ENCODE measurements around the gene ROGDI.

ROGDI gene

DNA sequence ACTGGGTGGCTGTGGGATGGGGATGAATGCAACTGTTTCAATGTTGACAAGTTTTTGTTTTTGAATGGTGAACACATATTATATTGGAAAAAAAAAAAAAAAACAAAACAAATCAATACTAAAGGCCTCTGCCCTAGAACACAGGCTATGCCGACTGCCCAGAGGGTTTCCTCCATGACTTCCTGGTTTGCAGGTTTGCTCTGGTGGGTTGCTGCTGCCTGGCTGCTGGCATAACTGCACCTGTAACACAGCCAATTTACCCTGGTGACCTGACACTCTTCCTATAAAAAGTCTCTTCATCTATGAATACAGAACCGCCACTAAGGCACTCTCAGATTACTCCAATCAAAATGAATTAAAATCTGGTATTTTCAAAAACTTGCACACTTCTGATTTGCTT is 34.3 kb upstream of the ROGDI start:
- no peak overlapping the region for H3K4me3 ChIP-seq (ENCODE audit: low read depth, low read length)
- ChIA-PET CTCF (interaction anchor here (1.3 kb wide), 1 partner anchor 119 kb away, joined by 3 read pairs; no protein-coding TSS in a partner anchor), POLR2A (interaction anchor here (1.1 kb wide), 1 partner anchor 102 kb away, joined by 3 read pairs; the partner anchor contains the start of gene DNAAF8)
- TF ChIP-seq KLF7 (tag by site-specific recombination; IDR thresholded peaks at IDR 0.05; ENCODE audit: borderline replicate concordance), result no peak
- no peak for TF ChIP-seq ZNF16 (tag by site-specific recombination; IDR thresholded peaks at IDR 0.05; ENCODE audit: low read depth)
- TF ChIP-seq HOXA7 (CRISPR knock-in tag; IDR thresholded peaks at IDR 0.05; ENCODE audit: borderline replicate concordance), result no peak
- TF ChIP-seq, protein P1, sequence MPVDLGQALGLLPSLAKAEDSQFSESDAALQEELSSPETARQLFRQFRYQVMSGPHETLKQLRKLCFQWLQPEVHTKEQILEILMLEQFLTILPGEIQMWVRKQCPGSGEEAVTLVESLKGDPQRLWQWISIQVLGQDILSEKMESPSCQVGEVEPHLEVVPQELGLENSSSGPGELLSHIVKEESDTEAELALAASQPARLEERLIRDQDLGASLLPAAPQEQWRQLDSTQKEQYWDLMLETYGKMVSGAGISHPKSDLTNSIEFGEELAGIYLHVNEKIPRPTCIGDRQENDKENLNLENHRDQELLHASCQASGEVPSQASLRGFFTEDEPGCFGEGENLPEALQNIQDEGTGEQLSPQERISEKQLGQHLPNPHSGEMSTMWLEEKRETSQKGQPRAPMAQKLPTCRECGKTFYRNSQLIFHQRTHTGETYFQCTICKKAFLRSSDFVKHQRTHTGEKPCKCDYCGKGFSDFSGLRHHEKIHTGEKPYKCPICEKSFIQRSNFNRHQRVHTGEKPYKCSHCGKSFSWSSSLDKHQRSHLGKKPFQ (tag by site-specific recombination; IDR thresholded peaks at IDR 0.05), result no peak
- no peak for TF ChIP-seq SETDB1 (IDR thresholded peaks at IDR 0.05; ENCODE audit: insufficient read length, low read length)
- no peak for TF ChIP-seq ZNF157 (tag by site-specific recombination; IDR thresholded peaks at IDR 0.05)
- no peaks in the 10 kb centered on the region for H3K9me3 ChIP-seq (ENCODE audit: control insufficient read depth, insufficient read depth, low read depth, low read length)
- no peak overlapping the region for H3K27ac ChIP-seq (ENCODE audit: extremely low read depth, low read depth, low read length)
- no peaks in the 10 kb centered on the region for H3K4me1 ChIP-seq (ENCODE audit: control insufficient read depth, insufficient read depth, low read length)
- H3K36me3 ChIP-seq (ENCODE audit: control insufficient read depth in 2 of 2, insufficient read depth in 1 of 2, low read length in 2 of 2), result peaks cover 30 to 95% of the 10 kb centered on the region in 2 experiments

DNA sequence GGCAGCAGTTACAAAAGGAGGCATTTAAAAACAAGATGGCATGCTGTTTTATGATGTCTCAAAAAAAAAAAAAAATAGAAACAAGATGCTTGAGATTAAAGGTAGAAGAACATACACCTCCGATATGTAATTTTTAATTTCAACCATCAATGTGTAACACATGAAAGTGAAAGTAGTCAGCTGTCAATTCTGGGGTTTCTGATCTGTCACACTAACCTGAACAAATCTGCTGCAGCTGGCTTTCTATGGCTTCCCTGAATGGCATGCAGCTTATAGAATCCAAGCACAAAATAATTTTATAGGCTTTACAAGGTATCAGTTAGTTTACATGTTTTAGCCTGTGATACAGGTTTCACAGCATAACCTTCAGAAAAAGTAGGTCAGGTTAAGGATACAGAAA is 31.2 kb upstream of the ROGDI start:
- CTCF ChIA-PET, result interaction anchor here (0.6 to 1.0 kb wide), 2 partner anchors 14 to 78 kb away, joined by 3 read pairs; no protein-coding TSS in a partner anchor
- Histone ChIP-seq H3K4me1 (ENCODE audit: control insufficient read depth, insufficient read depth, low read length) (no peaks in the 10 kb centered on the region), H3K27ac (ENCODE audit: extremely low read depth, low read depth, low read length) (no peak overlapping the region), H3K4me3 (ENCODE audit: low read depth, low read length) (no peak overlapping the region), H3K36me3 (ENCODE audit: control insufficient read depth in 2 of 2, insufficient read depth in 1 of 2, low read length in 2 of 2) (peaks cover 39 to 94% of the 10 kb centered on the region in 2 experiments; a peak in 2 of 3 replicates), H3K9me3 (ENCODE audit: control insufficient read depth, insufficient read depth, low read depth, low read length) (no peaks in the 10 kb centered on the region)
- TF ChIP-seq BCL11B (tag by site-specific recombination; IDR thresholded peaks at IDR 0.05; ENCODE audit: low read depth) (no peak), ZNF629 (tag by site-specific recombination; IDR thresholded peaks at IDR 0.05) (no peak), ZNF366 (tag by site-specific recombination; conservative IDR thresholded peaks at IDR 0.05) (no peak), ZNF830 (tag by site-specific recombination; IDR thresholded peaks at IDR 0.05; ENCODE audit: low read depth) (no peak), SCRT2 (tag by site-specific recombination; IDR thresholded peaks at IDR 0.05) (no peak), ZNF670 (tag by site-specific recombination; IDR thresholded peaks at IDR 0.05; ENCODE audit: low read depth) (no peak), EGR2 (tag by site-specific recombination; IDR thresholded peaks at IDR 0.05; ENCODE audit: low read depth) (no peak), ZNF426 (tag by site-specific recombination; IDR thresholded peaks at IDR 0.05) (no peak), ZNF530 (tag by site-specific recombination; IDR thresholded peaks at IDR 0.05; ENCODE audit: low read depth) (no peak), HOXC10 (CRISPR knock-in tag; IDR thresholded peaks at IDR 0.05) (no peak)
- TF ChIP-seq, protein P2, sequence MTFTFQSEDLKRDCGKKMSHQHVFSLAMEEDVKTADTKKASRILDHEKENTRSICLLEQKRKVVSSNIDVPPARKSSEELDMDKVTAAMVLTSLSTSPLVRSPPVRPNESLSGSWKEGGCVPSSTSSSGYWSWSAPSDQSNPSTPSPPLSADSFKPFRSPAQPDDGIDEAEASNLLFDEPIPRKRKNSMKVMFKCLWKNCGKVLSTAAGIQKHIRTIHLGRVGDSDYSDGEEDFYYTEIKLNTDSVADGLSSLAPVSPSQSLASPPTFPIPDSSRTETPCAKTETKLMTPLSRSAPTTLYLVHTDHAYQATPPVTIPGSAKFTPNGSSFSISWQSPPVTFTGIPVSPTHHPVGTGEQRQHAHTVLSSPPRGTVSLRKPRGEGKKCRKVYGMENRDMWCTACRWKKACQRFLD (tag by site-specific recombination; IDR thresholded peaks at IDR 0.05), result no peak
- TF ChIP-seq, protein P3, sequence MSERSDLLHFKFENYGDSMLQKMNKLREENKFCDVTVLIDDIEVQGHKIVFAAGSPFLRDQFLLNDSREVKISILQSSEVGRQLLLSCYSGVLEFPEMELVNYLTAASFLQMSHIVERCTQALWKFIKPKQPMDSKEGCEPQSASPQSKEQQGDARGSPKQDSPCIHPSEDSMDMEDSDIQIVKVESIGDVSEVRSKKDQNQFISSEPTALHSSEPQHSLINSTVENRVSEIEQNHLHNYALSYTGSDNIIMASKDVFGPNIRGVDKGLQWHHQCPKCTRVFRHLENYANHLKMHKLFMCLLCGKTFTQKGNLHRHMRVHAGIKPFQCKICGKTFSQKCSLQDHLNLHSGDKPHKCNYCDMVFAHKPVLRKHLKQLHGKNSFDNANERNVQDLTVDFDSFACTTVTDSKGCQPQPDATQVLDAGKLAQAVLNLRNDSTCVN (tag by site-specific recombination; optimal IDR thresholded peaks at IDR 0.05), result no peak
- TF ChIP-seq, protein P4, sequence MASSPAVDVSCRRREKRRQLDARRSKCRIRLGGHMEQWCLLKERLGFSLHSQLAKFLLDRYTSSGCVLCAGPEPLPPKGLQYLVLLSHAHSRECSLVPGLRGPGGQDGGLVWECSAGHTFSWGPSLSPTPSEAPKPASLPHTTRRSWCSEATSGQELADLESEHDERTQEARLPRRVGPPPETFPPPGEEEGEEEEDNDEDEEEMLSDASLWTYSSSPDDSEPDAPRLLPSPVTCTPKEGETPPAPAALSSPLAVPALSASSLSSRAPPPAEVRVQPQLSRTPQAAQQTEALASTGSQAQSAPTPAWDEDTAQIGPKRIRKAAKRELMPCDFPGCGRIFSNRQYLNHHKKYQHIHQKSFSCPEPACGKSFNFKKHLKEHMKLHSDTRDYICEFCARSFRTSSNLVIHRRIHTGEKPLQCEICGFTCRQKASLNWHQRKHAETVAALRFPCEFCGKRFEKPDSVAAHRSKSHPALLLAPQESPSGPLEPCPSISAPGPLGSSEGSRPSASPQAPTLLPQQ (tag by site-specific recombination; IDR thresholded peaks at IDR 0.05), result no peak
- POLR2A ChIA-PET, result interaction anchor here (1.0 to 1.2 kb wide), 2 partner anchors 13 to 31 kb away, joined by 4 to 5 read pairs; partner anchors contain the start of gene ROGDI

Data from HEK293 (cell line).